Measurements from ENCODE around the gene LYG1.

Gene LYG1

GRCh38 chr2:99242151-99242550, 58.8 kb downstream of the LYG1 start:
- POLR2A ChIA-PET = no interaction called here

GRCh38 chr2:99240431-99240830, 60.6 kb downstream of the LYG1 start:
- no peak for TF ChIP-seq GLI2 (tag by site-specific recombination; IDR thresholded peaks at IDR 0.05; ENCODE audit: borderline replicate concordance, low read depth)
- TF ChIP-seq ZNF621 (tag by site-specific recombination; IDR thresholded peaks at IDR 0.05) = no peak
- no peaks in the 10 kb centered on the region for H3K4me1 ChIP-seq (ENCODE audit: control insufficient read depth, insufficient read depth, low read length)
- H3K36me3 ChIP-seq (ENCODE audit: control insufficient read depth in 2 of 2, insufficient read depth in 1 of 2, low read length in 2 of 2) = no peaks in the 10 kb centered on the region
- no peak overlapping the region for H3K4me3 ChIP-seq (ENCODE audit: low read depth, low read length)
- ChIA-PET CTCF (no interaction called here), POLR2A (no interaction called here)
- H3K27ac ChIP-seq (ENCODE audit: extremely low read depth, low read depth, low read length) = no peak overlapping the region
- H3K9me3 ChIP-seq (ENCODE audit: control insufficient read depth, insufficient read depth, low read depth, low read length) = no peaks in the 10 kb centered on the region

More at GRCh38 chr2:99242151-99242550, 58.8 kb downstream of the LYG1 start:
- Histone ChIP-seq H3K27ac (ENCODE audit: extremely low read depth, low read depth, low read length) (no peak overlapping the region), H3K9me3 (ENCODE audit: control insufficient read depth, insufficient read depth, low read depth, low read length) (no peaks in the 10 kb centered on the region), H3K36me3 (ENCODE audit: control insufficient read depth in 2 of 2, insufficient read depth in 1 of 2, low read length in 2 of 2) (no peaks in the 10 kb centered on the region), H3K4me3 (ENCODE audit: low read depth, low read length) (no peak overlapping the region), H3K4me1 (ENCODE audit: control insufficient read depth, insufficient read depth, low read length) (no peaks in the 10 kb centered on the region)
- CTCF ChIA-PET = no interaction called here
- TF ChIP-seq ZNF221 (tag by site-specific recombination; IDR thresholded peaks at IDR 0.05; ENCODE audit: borderline replicate concordance) (no peak), ZNF549 (tag by site-specific recombination; IDR thresholded peaks at IDR 0.05) (no peak), GLIS2 (tag by site-specific recombination; IDR thresholded peaks at IDR 0.05) (no peak), KLF1 (tag by site-specific recombination; IDR thresholded peaks at IDR 0.05) (no peak), ZNF610 (tag by site-specific recombination; IDR thresholded peaks at IDR 0.05; ENCODE audit: borderline replicate concordance) (no peak), RBAK (tag by site-specific recombination; IDR thresholded peaks at IDR 0.05) (no peak), ZNF654 (tag by site-specific recombination; IDR thresholded peaks at IDR 0.05; ENCODE audit: low read depth) (no peak), ZNF248 (tag by site-specific recombination; IDR thresholded peaks at IDR 0.05) (no peak), SALL2 (tag by site-specific recombination; IDR thresholded peaks at IDR 0.05; ENCODE audit: borderline replicate concordance) (no peak), ZNF112 (tag by site-specific recombination; IDR thresholded peaks at IDR 0.05) (no peak), ZNF521 (tag by site-specific recombination; IDR thresholded peaks at IDR 0.05) (no peak), PRDM1 (tag by site-specific recombination; IDR thresholded peaks at IDR 0.05) (no peak), ZBTB6 (tag by site-specific recombination; IDR thresholded peaks at IDR 0.05) (no peak)
- TF ChIP-seq, protein P1, sequence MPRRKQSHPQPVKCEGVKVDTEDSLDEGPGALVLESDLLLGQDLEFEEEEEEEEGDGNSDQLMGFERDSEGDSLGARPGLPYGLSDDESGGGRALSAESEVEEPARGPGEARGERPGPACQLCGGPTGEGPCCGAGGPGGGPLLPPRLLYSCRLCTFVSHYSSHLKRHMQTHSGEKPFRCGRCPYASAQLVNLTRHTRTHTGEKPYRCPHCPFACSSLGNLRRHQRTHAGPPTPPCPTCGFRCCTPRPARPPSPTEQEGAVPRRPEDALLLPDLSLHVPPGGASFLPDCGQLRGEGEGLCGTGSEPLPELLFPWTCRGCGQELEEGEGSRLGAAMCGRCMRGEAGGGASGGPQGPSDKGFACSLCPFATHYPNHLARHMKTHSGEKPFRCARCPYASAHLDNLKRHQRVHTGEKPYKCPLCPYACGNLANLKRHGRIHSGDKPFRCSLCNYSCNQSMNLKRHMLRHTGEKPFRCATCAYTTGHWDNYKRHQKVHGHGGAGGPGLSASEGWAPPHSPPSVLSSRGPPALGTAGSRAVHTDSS (tag by site-specific recombination; IDR thresholded peaks at IDR 0.05) = no peak

DNA sequence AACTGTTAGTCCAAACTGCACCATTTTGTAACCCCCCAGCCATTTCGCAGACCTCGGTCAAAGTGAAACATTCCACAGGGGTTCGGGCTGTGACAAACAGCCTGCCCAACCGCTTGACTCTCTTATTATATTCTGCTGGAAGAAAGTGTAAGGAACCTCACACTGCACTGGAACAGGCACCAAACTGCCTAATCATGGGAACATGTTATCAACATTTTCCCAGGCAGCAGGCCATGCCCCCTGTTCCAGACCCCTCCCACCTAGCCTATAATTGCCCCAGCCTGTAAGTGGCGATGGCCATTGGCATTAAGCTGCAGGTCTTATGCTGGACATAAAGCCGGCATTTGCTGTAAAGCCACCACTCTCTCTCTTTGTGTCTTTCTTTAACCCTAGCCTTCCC, 62.4 kb downstream of the LYG1 start:
- CTCF ChIA-PET = no interaction called here
- no peaks in the 10 kb centered on the region for H3K4me1 ChIP-seq (ENCODE audit: control insufficient read depth, insufficient read depth, low read length)
- POLR2A ChIA-PET = no interaction called here

More for the DNA sequence above, 62.4 kb downstream of the LYG1 start:
- TF ChIP-seq, protein P2, sequence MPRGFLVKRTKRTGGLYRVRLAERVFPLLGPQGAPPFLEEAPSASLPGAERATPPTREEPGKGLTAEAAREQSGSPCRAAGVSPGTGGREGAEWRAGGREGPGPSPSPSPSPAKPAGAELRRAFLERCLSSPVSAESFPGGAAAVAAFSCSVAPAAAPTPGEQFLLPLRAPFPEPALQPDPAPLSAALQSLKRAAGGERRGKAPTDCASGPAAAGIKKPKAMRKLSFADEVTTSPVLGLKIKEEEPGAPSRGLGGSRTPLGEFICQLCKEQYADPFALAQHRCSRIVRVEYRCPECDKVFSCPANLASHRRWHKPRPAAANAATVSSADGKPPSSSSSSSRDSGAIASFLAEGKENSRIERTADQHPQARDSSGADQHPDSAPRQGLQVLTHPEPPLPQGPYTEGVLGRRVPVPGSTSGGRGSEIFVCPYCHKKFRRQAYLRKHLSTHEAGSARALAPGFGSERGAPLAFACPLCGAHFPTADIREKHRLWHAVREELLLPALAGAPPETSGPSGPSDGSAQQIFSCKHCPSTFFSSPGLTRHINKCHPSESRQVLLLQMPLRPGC (tag by site-specific recombination; IDR thresholded peaks at IDR 0.05) = no peak
- Histone ChIP-seq H3K4me3 (ENCODE audit: low read depth, low read length) (no peak overlapping the region), H3K36me3 (ENCODE audit: control insufficient read depth in 2 of 2, insufficient read depth in 1 of 2, low read length in 2 of 2) (no peaks in the 10 kb centered on the region), H3K27ac (ENCODE audit: extremely low read depth, low read depth, low read length) (no peak overlapping the region), H3K9me3 (ENCODE audit: control insufficient read depth, insufficient read depth, low read depth, low read length) (no peaks in the 10 kb centered on the region)

All from HEK293 (cell line).